HEK293 (cell line): Measurements from ENCODE around the gene FBXO17.

Experiments used
- BCL11A ChIP-seq: fragments of 450-650 bp; formaldehyde crosslinking; IDR thresholded peaks from 2 replicates; pipeline ENCODE4 v1.5.1; 2016; ENCODE audit warnings: low read depth, missing biosample characterization, missing genetic modification characterization
- FEZF1 ChIP-seq: fragments of 450-650 bp; formaldehyde crosslinking; IDR thresholded peaks from 2 replicates; pipeline ENCODE4 v1.5.1; 2016; ENCODE audit warnings: missing biosample characterization, missing genetic modification characterization
- GLIS2 ChIP-seq: fragments of 450-650 bp; formaldehyde crosslinking; IDR thresholded peaks from 2 replicates; pipeline ENCODE4 v1.5.1; 2016; ENCODE audit warnings: missing biosample characterization, missing genetic modification characterization
- KLF9 ChIP-seq: fragments of 450-650 bp; formaldehyde crosslinking; IDR thresholded peaks from 2 replicates; pipeline ENCODE4 v1.5.1; 2016; ENCODE audit warnings: missing biosample characterization, missing genetic modification characterization, low read depth
- OSR2 ChIP-seq: fragments of 450-650 bp; formaldehyde crosslinking; IDR thresholded peaks from 2 replicates; pipeline ENCODE4 v1.5.1; 2016; ENCODE audit warnings: missing biosample characterization, missing genetic modification characterization
- WT1 ChIP-seq: fragments of 450-650 bp; formaldehyde crosslinking; IDR thresholded peaks from 2 replicates; pipeline ENCODE4 v1.5.1; 2016; ENCODE audit warnings: missing biosample characterization, missing genetic modification characterization
- ZNF112 ChIP-seq: fragments of 450-650 bp; formaldehyde crosslinking; IDR thresholded peaks from 2 replicates; pipeline ENCODE4 v1.5.0; 2017; ENCODE audit warnings: missing biosample characterization, missing genetic modification characterization
- ZNF169 ChIP-seq: fragments of 450-650 bp; formaldehyde crosslinking; IDR thresholded peaks from 2 replicates; pipeline ENCODE4 v1.5.1; 2016; ENCODE audit warnings: missing biosample characterization, missing genetic modification characterization
- ZNF302 ChIP-seq: fragments of 450-650 bp; formaldehyde crosslinking; IDR thresholded peaks from 2 replicates; pipeline ENCODE4 v1.5.1; 2016; ENCODE audit warnings: missing biosample characterization, missing genetic modification characterization, low read depth
- ZNF404 ChIP-seq: fragments of 450-650 bp; formaldehyde crosslinking; IDR thresholded peaks from 2 replicates; pipeline ENCODE4 v1.5.1; 2017; ENCODE audit warnings: missing biosample characterization, missing genetic modification characterization
- ZNF521 ChIP-seq: fragments of 450-650 bp; formaldehyde crosslinking; IDR thresholded peaks from 2 replicates; pipeline ENCODE4 v1.5.1; 2017; ENCODE audit warnings: missing biosample characterization, mild to moderate bottlenecking, missing genetic modification characterization
- ZNF610 ChIP-seq: fragments of 450-650 bp; formaldehyde crosslinking; IDR thresholded peaks from 2 replicates; pipeline ENCODE4 v1.5.1; 2016; ENCODE audit warnings: missing biosample characterization, missing genetic modification characterization, borderline replicate concordance
- ZNF623 ChIP-seq: fragments of 450-650 bp; formaldehyde crosslinking; IDR thresholded peaks from 2 replicates; pipeline ENCODE4 v1.5.1; 2016; ENCODE audit warnings: missing biosample characterization, missing genetic modification characterization
- ZNF626 ChIP-seq: fragments of 450-650 bp; sonication (Bioruptor Pico); formaldehyde crosslinking; IDR thresholded peaks from 2 replicates; pipeline ENCODE4 v1.5.1; 2018; ENCODE audit warnings: missing biosample characterization, missing genetic modification characterization, inconsistent platforms
- ZNF629 ChIP-seq: fragments of 450-650 bp; formaldehyde crosslinking; IDR thresholded peaks from 2 replicates; pipeline ENCODE4 v1.5.1; 2017; ENCODE audit warnings: missing biosample characterization, missing genetic modification characterization
- ZNF658 ChIP-seq: fragments of 450-650 bp; formaldehyde crosslinking; IDR thresholded peaks from 2 replicates; pipeline ENCODE4; 2016; ENCODE audit warnings: missing biosample characterization, missing genetic modification characterization
- ZNF670 ChIP-seq: fragments of 450-650 bp; formaldehyde crosslinking; IDR thresholded peaks from 2 replicates; pipeline ENCODE4 v1.5.1; 2016; ENCODE audit warnings: missing biosample characterization, missing genetic modification characterization, low read depth
- ZNF76 ChIP-seq: fragments of 450-650 bp; formaldehyde crosslinking; IDR thresholded peaks from 2 replicates; pipeline ENCODE4; 2016; ENCODE audit warnings: low read depth, missing biosample characterization, missing genetic modification characterization, borderline replicate concordance
- ZNF792 ChIP-seq: fragments of 450-650 bp; formaldehyde crosslinking; IDR thresholded peaks from 2 replicates; pipeline ENCODE4 v1.5.1; 2016; ENCODE audit warnings: missing biosample characterization, missing genetic modification characterization
- ZSCAN23 ChIP-seq: fragments of 450-650 bp; formaldehyde crosslinking; IDR thresholded peaks from 2 replicates; pipeline ENCODE4 v1.5.1; 2016; ENCODE audit warnings: missing biosample characterization, missing genetic modification characterization
- TF ChIP-seq, protein P1 (sequence below): fragments of 450-650 bp; formaldehyde crosslinking; IDR thresholded peaks from 2 replicates; pipeline ENCODE4 v1.5.1; 2016; ENCODE audit warnings: missing biosample characterization, missing genetic modification characterization
- TF ChIP-seq, protein P2 (sequence below): fragments of 450-650 bp; formaldehyde crosslinking; IDR thresholded peaks from 2 replicates; pipeline ENCODE4 v1.5.1; 2016; ENCODE audit warnings: missing biosample characterization, missing genetic modification characterization
- TF ChIP-seq, protein P3 (sequence below): IDR thresholded peaks from 2 replicates; pipeline ENCODE4 v1.6.1; 2011; ENCODE audit warnings: mild to moderate bottlenecking, low read depth, low read length, borderline replicate concordance
- TF ChIP-seq, protein P4 (sequence below): fragments of 450-650 bp; formaldehyde crosslinking; IDR thresholded peaks from 2 replicates; pipeline ENCODE4 v1.5.1; 2016; ENCODE audit warnings: missing biosample characterization, missing genetic modification characterization
- TF ChIP-seq, protein P5 (sequence below): fragments of 450-650 bp; formaldehyde crosslinking; IDR thresholded peaks from 2 replicates; pipeline ENCODE4 v1.5.1; 2016; ENCODE audit warnings: missing biosample characterization, missing genetic modification characterization
- TF ChIP-seq, protein P6 (sequence below): fragments of 450-650 bp; formaldehyde crosslinking; IDR thresholded peaks from 2 replicates; pipeline ENCODE4 v1.5.1; 2017; ENCODE audit warnings: missing biosample characterization, mild to moderate bottlenecking, missing genetic modification characterization, moderate library complexity
- TF ChIP-seq, protein P7 (sequence below): fragments of 450-650 bp; formaldehyde crosslinking; IDR thresholded peaks from 2 replicates; pipeline ENCODE4 v1.5.1; 2016; ENCODE audit warnings: missing biosample characterization, missing genetic modification characterization
- TF ChIP-seq, protein P8 (sequence below): fragments of 450-650 bp; formaldehyde crosslinking; IDR thresholded peaks from 2 replicates; pipeline ENCODE4 v1.5.1; 2016; ENCODE audit warnings: missing biosample characterization, missing genetic modification characterization, borderline replicate concordance

FBXO17 gene

DNA sequence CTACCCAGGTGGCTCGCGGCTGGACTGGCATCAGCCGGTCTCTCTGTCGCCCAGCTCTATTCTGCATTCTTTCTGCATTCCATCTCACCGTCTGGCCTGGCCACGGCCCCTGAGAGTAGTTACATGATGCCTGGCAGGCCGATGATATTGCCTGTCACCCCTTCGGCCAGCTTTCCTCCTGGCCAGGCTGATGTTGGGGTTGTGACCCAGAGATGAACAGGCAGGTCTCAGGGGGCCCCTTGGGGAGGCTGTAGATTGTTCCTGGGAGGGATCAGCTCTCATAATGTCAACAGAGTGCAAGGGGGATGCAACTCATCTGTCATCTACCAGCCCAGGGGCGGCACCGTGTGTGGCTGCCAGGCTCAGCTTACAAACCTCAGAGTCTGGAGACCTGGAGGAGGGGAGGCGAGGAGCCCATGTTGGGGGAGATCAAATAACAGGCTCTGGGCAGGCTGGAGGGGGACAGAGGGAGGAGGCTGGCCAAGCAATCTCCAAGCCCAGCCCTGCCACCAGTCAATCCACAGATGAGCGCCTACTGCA lies 13.6 kb upstream of the FBXO17 start (continued):
- TF ChIP-seq ZNF623 (tag by site-specific recombination) = no peak
- TF ChIP-seq ZNF302 (tag by site-specific recombination) = no peak
- TF ChIP-seq FEZF1 (tag by site-specific recombination) = peak; percentile 25; the same call in 1 of the 2 replicates
- TF ChIP-seq ZNF521 (tag by site-specific recombination) = no peak
- TF ChIP-seq, protein P1, sequence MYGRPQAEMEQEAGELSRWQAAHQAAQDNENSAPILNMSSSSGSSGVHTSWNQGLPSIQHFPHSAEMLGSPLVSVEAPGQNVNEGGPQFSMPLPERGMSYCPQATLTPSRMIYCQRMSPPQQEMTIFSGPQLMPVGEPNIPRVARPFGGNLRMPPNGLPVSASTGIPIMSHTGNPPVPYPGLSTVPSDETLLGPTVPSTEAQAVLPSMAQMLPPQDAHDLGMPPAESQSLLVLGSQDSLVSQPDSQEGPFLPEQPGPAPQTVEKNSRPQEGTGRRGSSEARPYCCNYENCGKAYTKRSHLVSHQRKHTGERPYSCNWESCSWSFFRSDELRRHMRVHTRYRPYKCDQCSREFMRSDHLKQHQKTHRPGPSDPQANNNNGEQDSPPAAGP = peak; percentile 87
- TF ChIP-seq ZNF670 (tag by site-specific recombination) = no peak
- TF ChIP-seq, protein P2, sequence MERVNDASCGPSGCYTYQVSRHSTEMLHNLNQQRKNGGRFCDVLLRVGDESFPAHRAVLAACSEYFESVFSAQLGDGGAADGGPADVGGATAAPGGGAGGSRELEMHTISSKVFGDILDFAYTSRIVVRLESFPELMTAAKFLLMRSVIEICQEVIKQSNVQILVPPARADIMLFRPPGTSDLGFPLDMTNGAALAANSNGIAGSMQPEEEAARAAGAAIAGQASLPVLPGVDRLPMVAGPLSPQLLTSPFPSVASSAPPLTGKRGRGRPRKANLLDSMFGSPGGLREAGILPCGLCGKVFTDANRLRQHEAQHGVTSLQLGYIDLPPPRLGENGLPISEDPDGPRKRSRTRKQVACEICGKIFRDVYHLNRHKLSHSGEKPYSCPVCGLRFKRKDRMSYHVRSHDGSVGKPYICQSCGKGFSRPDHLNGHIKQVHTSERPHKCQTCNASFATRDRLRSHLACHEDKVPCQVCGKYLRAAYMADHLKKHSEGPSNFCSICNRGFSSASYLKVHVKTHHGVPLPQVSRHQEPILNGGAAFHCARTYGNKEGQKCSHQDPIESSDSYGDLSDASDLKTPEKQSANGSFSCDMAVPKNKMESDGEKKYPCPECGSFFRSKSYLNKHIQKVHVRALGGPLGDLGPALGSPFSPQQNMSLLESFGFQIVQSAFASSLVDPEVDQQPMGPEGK = peak; percentile 97
- TF ChIP-seq OSR2 (tag by site-specific recombination) = peak; percentile 77
- TF ChIP-seq, protein P3, sequence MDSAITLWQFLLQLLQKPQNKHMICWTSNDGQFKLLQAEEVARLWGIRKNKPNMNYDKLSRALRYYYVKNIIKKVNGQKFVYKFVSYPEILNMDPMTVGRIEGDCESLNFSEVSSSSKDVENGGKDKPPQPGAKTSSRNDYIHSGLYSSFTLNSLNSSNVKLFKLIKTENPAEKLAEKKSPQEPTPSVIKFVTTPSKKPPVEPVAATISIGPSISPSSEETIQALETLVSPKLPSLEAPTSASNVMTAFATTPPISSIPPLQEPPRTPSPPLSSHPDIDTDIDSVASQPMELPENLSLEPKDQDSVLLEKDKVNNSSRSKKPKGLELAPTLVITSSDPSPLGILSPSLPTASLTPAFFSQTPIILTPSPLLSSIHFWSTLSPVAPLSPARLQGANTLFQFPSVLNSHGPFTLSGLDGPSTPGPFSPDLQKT = no peak
- peak; percentile 97 for TF ChIP-seq GLIS2
- no peak for TF ChIP-seq ZSCAN23
- peak; percentile 98 for TF ChIP-seq ZNF792 (tag by site-specific recombination)
- no peak for TF ChIP-seq ZNF112
- TF ChIP-seq, protein P4, sequence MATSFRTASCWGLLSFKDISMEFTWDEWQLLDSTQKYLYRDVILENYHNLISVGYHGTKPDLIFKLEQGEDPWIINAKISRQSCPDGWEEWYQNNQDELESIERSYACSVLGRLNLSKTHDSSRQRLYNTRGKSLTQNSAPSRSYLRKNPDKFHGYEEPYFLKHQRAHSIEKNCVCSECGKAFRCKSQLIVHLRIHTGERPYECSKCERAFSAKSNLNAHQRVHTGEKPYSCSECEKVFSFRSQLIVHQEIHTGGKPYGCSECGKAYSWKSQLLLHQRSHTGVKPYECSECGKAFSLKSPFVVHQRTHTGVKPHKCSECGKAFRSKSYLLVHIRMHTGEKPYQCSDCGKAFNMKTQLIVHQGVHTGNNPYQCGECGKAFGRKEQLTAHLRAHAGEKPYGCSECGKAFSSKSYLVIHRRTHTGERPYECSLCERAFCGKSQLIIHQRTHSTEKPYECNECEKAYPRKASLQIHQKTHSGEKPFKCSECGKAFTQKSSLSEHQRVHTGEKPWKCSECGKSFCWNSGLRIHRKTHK (tag by site-specific recombination) = no peak
- TF ChIP-seq ZNF404 = no peak
- TF ChIP-seq, protein P5, sequence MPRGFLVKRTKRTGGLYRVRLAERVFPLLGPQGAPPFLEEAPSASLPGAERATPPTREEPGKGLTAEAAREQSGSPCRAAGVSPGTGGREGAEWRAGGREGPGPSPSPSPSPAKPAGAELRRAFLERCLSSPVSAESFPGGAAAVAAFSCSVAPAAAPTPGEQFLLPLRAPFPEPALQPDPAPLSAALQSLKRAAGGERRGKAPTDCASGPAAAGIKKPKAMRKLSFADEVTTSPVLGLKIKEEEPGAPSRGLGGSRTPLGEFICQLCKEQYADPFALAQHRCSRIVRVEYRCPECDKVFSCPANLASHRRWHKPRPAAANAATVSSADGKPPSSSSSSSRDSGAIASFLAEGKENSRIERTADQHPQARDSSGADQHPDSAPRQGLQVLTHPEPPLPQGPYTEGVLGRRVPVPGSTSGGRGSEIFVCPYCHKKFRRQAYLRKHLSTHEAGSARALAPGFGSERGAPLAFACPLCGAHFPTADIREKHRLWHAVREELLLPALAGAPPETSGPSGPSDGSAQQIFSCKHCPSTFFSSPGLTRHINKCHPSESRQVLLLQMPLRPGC (tag by site-specific recombination) = no peak
- TF ChIP-seq ZNF658 = no peak
- peak; percentile 79; the same call in 1 of the 2 replicates for TF ChIP-seq ZNF610 (tag by site-specific recombination)
- TF ChIP-seq ZNF626 (tag by site-specific recombination) = no peak
- TF ChIP-seq KLF9 = peak; percentile 32; the same call in 1 of the 2 replicates
- TF ChIP-seq, protein P6, sequence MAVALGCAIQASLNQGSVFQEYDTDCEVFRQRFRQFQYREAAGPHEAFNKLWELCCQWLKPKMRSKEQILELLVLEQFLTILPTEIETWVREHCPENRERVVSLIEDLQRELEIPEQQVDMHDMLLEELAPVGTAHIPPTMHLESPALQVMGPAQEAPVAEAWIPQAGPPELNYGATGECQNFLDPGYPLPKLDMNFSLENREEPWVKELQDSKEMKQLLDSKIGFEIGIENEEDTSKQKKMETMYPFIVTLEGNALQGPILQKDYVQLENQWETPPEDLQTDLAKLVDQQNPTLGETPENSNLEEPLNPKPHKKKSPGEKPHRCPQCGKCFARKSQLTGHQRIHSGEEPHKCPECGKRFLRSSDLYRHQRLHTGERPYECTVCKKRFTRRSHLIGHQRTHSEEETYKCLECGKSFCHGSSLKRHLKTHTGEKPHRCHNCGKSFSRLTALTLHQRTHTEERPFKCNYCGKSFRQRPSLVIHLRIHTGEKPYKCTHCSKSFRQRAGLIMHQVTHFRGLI = peak; percentile 78; the same call in 1 of the 2 replicates
- TF ChIP-seq WT1 (tag by site-specific recombination) = peak; percentile 98
- TF ChIP-seq, protein P7, sequence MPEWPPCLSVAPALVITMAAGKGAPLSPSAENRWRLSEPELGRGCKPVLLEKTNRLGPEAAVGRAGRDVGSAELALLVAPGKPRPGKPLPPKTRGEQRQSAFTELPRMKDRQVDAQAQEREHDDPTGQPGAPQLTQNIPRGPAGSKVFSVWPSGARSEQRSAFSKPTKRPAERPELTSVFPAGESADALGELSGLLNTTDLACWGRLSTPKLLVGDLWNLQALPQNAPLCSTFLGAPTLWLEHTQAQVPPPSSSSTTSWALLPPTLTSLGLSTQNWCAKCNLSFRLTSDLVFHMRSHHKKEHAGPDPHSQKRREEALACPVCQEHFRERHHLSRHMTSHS (tag by site-specific recombination) = no peak
- no peak for TF ChIP-seq ZNF169 (tag by site-specific recombination)
- TF ChIP-seq, protein P8, sequence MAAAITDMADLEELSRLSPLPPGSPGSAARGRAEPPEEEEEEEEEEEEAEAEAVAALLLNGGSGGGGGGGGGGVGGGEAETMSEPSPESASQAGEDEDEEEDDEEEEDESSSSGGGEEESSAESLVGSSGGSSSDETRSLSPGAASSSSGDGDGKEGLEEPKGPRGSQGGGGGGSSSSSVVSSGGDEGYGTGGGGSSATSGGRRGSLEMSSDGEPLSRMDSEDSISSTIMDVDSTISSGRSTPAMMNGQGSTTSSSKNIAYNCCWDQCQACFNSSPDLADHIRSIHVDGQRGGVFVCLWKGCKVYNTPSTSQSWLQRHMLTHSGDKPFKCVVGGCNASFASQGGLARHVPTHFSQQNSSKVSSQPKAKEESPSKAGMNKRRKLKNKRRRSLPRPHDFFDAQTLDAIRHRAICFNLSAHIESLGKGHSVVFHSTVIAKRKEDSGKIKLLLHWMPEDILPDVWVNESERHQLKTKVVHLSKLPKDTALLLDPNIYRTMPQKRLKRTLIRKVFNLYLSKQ (tag by site-specific recombination) = no peak
- TF ChIP-seq ZNF629 = 0 out of 2 replicates have a peak, but pooled peaks have one; percentile 48
- TF ChIP-seq ZNF76 = no peak
- no peak; the same call in none of the 2 replicates for TF ChIP-seq BCL11A (tag by site-specific recombination)
